SH-SY5Y (cell line): ENCODE measurements around the gene CENPX.

Source experiments
- GATA2 ChIP-seq: IDR thresholded peaks from 2 replicates; pipeline ENCODE4 v1.6.1; 2011; ENCODE audit warnings: mild to moderate bottlenecking, low read depth, low read length
- GATA3 ChIP-seq: IDR thresholded peaks from 2 replicates; pipeline ENCODE4 v1.6.1; 2011; ENCODE audit warnings: low read depth, mild to moderate bottlenecking, low read length, moderate library complexity

CENPX gene

DNA sequence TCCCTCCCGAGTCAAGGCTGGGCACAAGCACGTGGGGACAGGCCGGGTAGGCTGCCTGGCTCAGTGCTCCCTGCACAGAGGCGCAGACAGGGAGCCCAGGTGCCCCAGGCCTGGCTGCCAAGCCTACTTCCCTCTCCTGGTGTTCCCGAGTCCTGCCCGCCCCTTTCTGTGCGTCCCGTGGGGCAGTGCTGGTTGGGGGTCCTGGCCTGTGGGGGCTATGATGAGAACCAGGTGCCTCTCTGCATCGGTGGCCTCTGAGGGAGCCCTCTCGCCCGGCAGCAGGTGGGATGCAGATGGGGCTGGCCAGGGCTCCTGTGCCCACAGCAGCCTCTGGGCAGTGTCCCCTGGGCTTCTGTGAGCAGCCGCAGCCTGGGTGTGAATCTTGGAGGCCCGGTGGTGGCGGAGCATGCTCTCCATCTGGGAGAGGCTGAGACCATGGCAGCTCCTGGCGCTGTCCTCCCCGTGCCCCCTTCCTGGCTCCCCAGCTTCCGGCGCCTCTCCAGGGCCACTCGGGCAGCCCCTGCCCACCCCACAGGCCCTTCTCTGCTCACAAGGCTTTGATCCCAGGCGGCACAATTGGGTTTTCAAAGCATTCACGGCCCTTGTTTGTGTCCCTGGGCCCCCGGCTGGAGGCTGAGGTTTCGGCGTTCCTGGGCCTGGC is 7.2 kb downstream of the CENPX start:
- no peak for TF ChIP-seq GATA3
- TF ChIP-seq GATA2: no peak

DNA sequence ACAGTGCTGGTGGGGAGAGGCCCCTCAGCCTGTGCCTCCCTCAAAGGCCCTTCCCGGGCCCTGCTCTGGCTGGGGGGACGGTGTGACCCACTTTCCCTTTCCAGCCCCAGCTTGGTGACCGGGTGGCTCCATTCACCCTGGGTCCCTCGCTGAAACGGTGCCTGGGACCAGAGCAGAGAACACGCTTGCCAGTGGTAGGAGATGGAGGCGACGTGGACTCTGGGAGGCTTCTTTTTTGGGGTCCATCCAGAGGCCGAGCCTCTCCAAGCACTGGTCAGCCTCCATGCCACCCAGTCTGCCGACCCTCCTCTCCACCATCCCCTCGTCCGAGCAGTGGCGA is 7.7 kb downstream of the CENPX start:
- TF ChIP-seq GATA3: no peak
- TF ChIP-seq GATA2: no peak

DNA sequence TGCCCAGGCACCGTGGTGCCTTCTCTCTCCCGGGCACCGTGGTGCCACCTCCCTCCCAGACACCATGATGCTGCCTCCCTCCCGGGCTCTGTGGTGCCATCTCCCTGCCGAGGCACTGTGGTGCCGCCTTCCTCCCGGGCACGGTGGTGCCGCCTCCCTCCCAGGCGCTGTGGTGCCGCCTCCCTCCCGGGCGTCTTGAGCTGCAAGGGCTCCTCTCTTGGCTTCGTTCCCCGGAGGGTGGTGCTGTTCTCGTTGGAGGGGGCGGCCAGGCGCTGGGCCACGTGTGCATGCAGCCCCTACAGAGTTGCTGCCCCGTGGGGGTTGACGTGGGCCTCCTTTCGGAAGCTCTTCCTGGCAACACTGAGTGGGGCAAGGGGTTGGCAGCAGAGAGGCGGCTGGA is 8.2 kb downstream of the CENPX start:
- TF ChIP-seq GATA2 (no peak), GATA3 (no peak)

DNA sequence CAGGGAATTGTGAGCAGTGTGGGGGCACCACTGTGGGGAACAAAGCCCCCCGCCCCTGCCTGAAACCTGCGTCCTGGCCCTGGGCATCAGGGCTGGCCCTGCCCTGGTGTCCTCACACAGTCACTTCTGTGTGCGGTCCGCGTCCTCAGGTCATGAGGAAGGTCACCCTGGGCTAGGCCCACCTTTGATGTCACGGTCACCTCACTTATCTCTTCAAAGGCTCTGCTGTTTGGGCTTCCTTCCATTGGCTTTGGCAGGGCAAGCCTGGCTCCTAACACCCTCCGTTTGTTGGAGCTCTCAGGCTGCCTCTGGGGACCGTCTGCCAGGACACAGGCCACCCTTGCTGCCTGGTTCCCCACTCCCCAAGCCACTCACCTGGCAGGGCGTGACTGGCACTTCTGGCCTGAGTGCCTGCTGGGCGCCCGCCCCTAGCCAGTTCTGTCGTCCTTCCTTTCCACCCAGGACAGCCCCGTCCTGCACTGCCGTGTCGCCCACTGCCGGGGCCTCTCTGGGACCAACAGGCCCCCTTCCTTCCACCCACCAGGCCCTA is 8.8 kb downstream of the CENPX start:
- TF ChIP-seq GATA2 (no peak), GATA3 (no peak)

GRCh38 chr17:82013341-82013740 is 9.3 kb downstream of the CENPX start:
- no peak for TF ChIP-seq GATA3
- TF ChIP-seq GATA2: no peak

DNA sequence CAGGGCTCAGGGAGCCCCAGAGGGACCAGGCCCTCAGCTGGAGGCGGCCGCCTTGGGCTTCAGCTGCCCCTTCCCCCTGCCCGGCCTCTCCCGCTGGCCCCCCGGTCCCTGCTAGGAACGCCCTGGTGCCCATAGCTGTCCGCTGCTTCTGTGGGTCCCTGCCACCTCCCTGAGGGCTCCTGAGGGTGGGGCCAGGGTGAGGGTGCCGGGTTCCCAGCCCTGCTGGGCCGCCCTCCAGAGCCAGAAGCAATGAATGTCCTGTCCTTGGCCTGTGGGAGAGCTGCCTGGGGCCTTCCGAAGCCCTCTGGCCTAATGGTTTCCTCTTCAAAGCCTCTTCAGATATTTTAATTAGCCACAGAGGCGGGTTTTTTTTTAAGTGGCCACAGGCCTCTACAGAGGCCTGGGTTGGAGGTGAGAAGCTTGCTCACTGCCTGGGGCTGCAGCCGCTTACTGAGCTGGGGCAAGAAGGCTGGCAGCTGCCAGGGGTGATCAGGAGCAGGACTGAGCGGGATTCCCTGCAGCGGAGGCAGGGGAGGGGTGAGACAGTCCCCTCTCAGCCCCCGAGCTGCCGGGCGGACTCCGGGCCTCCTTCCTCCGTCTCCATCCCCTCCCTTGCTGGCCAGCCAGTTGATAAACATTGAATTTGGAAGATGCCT is 9.9 kb downstream of the CENPX start:
- TF ChIP-seq GATA2 (no peak), GATA3 (no peak)

- no peak for TF ChIP-seq GATA2
- TF ChIP-seq GATA3: no peak
Observed at GRCh38 chr17:82012261-82012639, 10.4 kb downstream of the CENPX start.

DNA sequence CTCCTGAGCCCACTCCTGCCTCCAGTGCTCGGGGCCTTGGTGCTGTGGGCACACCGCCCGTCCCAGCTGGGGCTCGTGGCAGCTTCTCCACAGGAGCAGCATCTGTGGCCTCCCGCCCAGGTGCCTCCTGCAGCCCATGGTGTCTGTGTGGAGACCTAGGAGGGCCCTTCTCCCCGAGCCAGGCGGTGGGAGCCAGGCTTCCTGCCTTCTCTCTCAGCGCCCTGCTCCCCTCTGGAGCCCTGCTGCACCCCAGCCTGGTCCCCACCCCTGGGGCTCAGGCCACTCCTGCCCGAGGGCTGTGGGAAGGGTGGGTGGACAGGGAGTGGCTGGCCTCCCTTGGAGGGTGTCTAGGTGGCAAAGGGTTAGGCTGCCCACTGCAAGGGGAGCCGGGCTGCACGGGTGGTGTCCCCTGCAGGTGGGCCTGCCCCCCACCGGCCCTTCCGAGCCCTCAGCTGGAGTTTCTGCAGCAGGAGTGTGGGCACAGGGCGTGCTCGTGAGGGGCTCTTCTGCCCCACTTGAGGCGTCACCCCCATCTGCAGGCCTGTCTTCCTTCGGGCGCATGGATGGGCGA is 11.0 kb downstream of the CENPX start:
- TF ChIP-seq GATA2 (no peak), GATA3 (no peak)

DNA sequence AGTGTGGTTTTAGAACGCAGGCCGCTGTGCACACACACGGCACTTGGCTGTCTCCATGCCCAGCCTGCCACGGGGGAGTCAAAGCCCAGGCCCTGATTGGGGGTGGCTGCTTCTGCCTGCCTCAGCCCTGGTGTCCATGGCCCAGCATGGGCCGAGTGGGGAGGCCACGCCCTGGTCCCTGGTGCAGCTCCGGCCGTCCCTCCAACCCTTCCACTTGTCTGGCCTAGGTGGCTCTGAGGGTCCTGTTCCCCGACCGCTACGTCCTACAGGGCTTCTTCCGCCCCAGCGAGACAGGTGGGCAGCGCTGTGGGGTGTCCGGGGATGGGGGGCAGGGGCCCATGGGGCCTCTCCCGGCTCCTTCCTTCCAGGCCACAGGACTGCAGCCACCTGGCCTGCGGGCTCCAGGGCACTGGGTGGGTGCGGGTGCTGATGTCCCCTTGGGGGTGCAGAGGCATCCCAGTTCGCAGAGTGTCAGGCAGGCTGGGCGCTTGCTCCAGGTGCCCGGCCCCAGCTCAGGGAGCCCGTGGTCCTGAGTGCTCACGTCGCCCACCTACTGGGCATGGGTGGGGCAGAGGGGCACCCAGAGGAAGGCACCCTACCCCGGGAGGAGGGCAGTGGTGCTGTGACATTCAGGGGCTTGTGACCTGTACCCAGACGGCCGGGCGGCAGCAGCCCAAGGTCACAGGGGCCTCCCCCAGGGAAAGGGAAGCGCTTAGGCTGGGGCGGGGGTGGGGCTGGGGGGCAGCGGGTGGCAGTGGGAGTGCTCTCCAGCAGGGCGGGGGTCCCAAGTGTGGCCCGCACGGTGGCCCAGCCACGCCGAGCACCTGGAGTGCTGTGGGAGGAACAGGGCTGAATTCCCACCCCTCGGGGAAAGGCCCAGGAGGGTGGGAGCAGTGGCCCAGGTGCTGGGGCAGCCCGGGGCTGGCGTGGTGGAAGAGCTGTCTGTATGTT is 11.8 kb downstream of the CENPX start:
- TF ChIP-seq GATA3: no peak
- no peak for TF ChIP-seq GATA2

DNA sequence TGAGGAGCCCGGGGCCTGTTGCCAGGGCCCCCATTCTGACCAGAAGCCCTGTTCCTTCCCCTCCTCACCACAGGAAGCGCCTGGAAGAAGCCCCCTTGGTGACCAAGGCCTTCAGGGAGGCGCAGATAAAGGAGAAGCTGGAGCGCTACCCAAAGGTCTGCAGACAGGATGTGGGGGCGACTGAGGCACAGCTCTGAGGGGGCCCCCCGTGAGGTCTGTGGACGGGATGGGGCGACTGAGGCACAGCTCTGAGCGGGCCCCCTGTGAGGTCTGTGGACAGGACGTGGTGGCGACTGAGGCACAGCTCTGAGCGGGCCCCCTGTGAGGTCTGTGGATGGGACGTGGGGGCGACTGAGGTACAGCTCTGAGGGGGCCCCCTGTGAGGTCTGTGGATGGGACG is 13.3 kb downstream of the CENPX start:
- TF ChIP-seq GATA2: no peak
- no peak for TF ChIP-seq GATA3

GRCh38 chr17:82008941-82009405 is 13.7 kb downstream of the CENPX start:
- no peak for TF ChIP-seq GATA3
- no peak for TF ChIP-seq GATA2

- no peak for TF ChIP-seq GATA2
- TF ChIP-seq GATA3: no peak
Observed at GRCh38 chr17:82008258-82008940, 14.3 kb downstream of the CENPX start.

DNA sequence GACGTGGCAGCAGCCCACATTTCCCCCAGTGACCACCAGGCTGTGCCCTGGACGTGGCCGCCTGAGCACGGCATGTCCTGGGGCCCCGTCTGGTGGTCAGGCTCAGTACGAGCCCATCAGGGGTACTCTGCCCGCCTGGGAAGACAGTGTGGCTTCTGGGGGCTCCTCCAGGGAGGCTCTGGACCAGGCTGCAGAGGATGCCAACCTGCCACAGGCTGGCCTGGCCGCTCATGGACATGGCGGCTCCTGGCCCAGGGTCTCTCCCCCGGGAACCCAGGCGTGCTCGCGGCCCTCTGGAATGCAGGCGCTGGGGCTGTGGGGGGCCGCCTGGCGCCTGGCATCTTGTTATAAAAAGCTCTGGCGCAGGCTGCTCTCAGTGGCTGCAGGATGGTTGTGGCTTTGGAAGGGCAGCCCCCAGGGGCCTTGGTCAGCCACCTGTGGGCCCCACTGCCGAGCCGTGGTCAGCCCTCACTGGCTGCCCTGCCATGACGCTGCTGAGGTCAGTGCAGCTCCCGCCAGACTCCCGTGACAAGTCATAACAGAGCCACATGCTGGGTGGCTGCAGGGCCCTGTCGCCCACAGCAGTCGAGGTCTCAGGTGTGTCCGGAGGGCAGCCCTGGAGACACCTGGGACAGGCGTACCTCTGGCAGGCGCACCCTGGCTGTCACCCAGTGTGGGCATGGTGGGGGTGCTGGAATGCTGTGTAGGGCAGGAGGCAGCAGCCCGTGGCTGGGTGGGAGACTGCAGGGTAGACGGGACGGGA is 15.0 kb downstream of the CENPX start:
- TF ChIP-seq GATA2 (no peak), GATA3 (no peak)
